HG03442 (cell line): ENCODE measurements around the gene SREK1IP1.

ENCODE experiments used
- ATAC-seq: cut with Tn5 transposase; IDR thresholded peaks from one replicate; pipeline ENCODE4 v1.9.1; 2021; ENCODE audit warnings: mild to moderate bottlenecking, moderate library complexity; ENCODE audit not compliant: unreplicated experiment

SREK1IP1 gene

GRCh38 chr5:64688391-64688790 lies 80.1 kb downstream of the SREK1IP1 start:
- ATAC-seq, result no peak

- ATAC-seq, result no peak
Observed at GRCh38 chr5:64685866-64686265, 82.6 kb downstream of the SREK1IP1 start.

- ATAC-seq, result no peak
Observed at GRCh38 chr5:64682608-64683007, 85.9 kb downstream of the SREK1IP1 start.

- no peak for ATAC-seq
Observed at GRCh38 chr5:64680289-64680688, 88.2 kb downstream of the SREK1IP1 start.

GRCh38 chr5:64678374-64678773 lies 90.1 kb downstream of the SREK1IP1 start:
- ATAC-seq, result no peak

GRCh38 chr5:64671678-64672077 lies 96.8 kb downstream of the SREK1IP1 start:
- no peak for ATAC-seq

- ATAC-seq, result no peak
Observed at GRCh38 chr5:64670277-64670676, 98.2 kb downstream of the SREK1IP1 start.
